SK-N-SH (cell line): ENCODE data around the gene MSN.

Experiments used
- CTCF ChIP-seq: fragments of 200-600 bp; sonication (generic); IDR thresholded peaks from 2 replicates; pipeline ENCODE4 v1.6.1; 2017; ENCODE audit warnings: antibody characterized with exemption, mild to moderate bottlenecking, moderate library complexity
- GATA2 ChIP-seq: sonication (generic); formaldehyde crosslinking; IDR thresholded peaks from 2 replicates; pipeline ENCODE4 v1.5.0; 2020; ENCODE audit warnings: mild to moderate bottlenecking, missing genetic modification reagents
- RAD21 ChIP-seq: IDR thresholded peaks from 2 replicates; pipeline ENCODE4 v1.6.1; 2012; ENCODE audit warnings: mild to moderate bottlenecking, low read length
- SMC3 ChIP-seq: IDR thresholded peaks from 2 replicates; pipeline ENCODE4 v1.6.1; 2012; ENCODE audit warnings: low read depth, low read length, improper control_type of control experiment
- YY1 ChIP-seq: IDR thresholded peaks from 2 replicates; pipeline ENCODE4 v1.4.0; 2012; ENCODE audit warnings: low read depth, mild to moderate bottlenecking

- no peak for TF ChIP-seq CTCF
- TF ChIP-seq YY1: no peak
- TF ChIP-seq GATA2 (CRISPR knock-in tag): no peak
- no peak for TF ChIP-seq SMC3
- no peak for TF ChIP-seq RAD21
Observed at GRCh38 chrX:65718538-65718937, 51.1 kb downstream of the MSN start.
